Stimulated activated CD4-positive, alpha-beta T cell treated with anti-CD3 and anti-CD28 coated beads, Interleukin-15, amount 100 ng/mL, for 48 hours (primary cell): Measurements from ENCODE around the gene STARD3NL.
A peak's percentile ranks its signal among the peaks of the same experiment; 100 is the strongest.
"Not testable (repeated sequence)": the region's sequence is repeated elsewhere in the genome, so short reads cannot be mapped to it uniquely, and the experiment has no call there.

ENCODE experiments used
- DNase-seq, 2 donors: peaks; one replicate each; pipeline ENCODE4 v3.0.0-alpha.2; 2020; ENCODE audit warnings: low read depth in 2 of 2

Gene STARD3NL

GRCh38 chr7:38222481-38223096 is 44.5 kb downstream of the STARD3NL start:
- DNase-seq = no peak

DNA sequence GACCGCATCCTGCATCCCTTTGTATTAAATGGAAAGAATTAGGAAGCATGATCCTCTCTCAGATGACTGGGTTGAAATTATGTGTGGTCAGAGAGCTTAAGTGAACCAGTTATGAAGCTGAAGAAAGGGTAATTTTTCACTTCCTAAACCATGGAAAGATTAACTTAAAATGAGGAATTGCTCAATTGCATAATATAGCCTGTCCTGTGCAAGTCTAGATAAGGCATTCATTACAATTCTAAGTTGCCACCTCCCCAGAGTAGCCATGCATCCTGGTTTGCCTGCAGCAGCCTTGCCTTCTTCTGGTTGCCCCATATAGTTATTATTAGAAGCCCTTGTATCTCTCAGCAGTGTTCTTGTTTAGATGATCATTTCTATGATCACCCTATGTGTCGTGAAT is 45.3 kb downstream of the STARD3NL start:
- no peak for DNase-seq

DNA sequence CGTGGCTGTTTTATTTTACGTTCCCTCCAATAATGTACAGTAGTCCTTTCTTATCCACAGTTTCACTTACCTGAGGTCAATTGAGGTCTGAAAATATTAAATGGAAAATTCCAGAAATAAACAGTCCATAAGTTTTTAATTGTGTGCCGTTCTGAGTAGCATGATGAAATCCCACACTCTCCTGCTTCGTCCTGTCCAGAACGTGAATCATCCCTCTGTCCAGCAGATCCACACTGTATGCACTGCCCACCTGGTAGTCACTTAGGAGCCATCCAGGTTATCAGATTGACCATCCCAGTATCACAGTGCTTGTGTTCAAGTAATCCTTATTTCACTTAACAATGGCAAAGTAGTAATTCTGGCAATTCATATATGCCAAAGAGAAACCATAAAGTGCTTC is 46.3 kb downstream of the STARD3NL start:
- DNase-seq = no peak

DNA sequence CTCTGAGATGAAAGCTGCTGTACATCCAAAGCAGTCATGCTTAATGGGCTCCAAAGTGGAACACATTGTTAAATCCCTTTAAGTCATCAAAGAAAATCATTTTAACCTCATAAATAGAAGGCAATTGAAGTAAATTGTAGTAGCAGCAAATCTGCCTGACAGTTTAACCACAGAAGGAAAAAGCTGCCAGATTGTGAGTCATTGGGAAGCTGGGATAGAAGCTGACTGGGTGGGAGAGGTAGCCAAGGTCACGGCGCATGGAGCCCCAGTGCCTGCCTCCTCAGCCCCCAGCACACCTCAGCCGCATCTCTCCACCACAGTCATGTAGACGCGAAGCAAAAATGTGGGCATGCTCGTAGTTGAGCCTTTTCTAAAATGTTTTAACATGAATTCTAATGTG is 51.3 kb downstream of the STARD3NL start:
- DNase-seq = no peak

DNA sequence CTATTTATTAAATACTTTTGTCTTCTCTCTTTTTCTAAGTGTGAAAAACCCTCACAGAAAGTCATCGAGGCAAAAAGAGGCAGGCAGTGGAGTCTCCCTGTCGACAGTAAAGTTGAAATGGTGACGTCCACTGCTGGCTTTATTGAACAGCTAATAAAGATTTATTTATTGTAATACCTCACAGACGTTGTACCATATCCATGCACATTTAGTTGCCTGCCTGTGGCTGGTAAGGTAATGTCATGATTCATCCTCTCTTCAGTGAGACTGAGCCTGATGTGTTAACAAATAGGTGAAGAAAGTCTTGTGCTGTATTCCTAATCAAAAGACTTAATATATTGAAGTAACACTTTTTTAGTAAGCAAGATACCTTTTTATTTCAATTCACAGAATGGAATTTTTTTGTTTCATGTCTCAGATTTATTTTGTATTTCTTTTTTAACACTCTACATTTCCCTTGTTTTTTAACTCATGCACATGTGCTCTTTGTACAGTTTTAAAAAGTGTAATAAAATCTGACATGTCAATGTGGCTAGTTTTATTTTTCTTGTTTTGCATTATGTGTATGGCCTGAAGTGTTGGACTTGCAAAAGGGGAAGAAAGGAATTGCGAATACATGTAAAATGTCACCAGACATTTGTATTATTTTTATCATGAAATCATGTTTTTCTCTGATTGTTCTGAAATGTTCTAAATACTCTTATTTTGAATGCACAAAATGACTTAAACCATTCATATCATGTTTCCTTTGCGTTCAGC is 52.0 kb downstream of the STARD3NL start:
- no peak for DNase-seq

DNA sequence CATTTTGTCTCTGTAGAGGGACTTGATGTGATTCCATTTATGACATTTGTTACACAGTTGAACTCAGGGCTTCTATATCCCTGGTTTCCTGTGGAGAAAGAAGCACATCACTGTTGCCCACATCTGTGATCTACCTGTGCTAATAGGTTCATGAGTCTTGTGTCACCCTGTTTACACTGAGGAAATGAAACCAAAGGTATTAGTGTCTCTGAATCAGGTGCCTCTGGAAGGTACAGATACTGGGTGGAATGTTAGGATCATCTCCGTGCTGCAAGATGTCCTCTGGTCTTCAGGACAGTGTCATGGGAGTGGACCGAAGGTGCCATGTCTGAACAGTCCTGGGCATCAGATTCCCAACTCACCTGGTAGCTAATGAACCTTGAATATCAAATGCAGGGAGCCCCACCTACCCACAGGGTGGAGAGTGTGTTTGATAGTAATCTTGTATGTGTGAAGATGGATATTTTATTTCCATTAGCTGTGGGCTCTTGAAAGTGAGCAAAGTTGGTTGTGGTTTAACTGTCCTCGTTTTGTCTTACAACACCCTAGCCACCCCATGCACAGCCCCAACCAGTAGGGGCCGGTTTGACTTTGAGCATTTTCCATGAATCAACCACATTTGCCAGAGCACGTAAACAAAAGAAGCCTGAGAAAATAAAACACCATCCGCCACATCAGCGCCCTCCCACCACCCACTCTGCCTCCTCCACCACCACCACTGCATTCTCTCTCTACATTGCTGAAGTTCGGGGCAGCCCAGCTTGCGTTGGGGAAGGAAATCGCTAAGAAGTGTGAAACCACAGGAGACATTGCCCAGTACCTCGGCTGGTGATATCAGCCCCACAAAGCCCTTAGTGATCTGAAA is 54.7 kb downstream of the STARD3NL start:
- DNase-seq = peak; percentile 53 to 56

DNA sequence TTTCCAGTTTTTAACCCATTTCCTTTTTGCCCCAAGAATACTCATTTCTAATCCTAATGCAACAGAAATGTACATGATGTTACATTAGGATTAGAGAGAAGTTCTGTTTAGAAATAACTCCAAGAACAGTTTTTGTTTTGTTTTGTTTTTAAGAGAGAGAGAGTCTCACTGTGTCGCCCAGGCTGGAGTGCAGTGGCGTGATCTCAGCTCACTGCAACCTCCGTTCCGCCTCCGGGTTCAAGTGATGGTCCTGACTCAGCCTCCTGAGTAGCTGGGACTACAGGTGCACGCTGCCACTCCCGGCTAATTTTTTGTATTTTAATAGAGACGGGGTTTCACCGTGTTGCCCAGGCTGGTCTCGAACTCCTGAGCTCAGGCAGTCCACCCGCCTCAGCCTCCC is 56.7 kb downstream of the STARD3NL start:
- not testable (repeated sequence) for DNase-seq

DNA sequence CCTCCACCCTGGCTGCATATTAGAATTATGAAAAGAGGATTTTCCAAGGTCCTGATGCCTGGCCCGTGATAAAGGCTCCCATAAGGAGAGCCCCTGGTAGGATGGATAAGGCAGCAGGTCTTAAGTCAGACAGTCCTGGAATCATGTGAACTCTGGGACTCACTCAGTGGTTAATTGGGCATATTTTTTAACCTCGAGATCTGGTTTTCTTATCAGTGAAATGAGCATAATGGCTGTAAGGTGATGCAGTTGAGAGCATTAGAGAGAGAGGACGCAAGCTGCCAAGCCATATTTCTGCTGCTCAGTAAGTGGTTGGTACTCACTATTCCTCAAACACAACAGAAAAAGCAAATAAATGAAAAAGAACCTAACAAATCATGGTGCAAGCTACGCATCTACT is 57.6 kb downstream of the STARD3NL start:
- DNase-seq = no peak

- DNase-seq = not testable (repeated sequence)
These were observed 61.1 kb downstream of the STARD3NL start for GRCh38 chr7:38239129-38239528.

DNA sequence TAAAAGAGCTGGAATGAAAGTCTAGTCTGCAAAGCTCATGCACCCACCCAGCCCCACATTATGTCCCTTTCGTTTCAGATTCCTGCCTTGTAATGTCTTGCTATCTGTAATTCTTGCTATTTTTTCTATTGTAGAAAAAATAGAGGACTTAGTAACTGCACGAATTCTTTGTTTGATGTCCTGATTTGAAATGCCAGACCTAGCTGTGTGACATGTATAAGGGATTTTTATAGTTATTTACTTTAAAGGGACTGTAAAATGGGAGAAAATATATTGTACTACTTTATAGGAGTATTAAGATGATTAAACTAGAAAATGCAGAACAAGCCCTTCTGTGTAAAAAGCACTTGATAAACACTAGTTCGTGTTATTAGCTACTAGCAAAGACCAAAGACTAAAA is 63.0 kb downstream of the STARD3NL start:
- DNase-seq = no peak

DNA sequence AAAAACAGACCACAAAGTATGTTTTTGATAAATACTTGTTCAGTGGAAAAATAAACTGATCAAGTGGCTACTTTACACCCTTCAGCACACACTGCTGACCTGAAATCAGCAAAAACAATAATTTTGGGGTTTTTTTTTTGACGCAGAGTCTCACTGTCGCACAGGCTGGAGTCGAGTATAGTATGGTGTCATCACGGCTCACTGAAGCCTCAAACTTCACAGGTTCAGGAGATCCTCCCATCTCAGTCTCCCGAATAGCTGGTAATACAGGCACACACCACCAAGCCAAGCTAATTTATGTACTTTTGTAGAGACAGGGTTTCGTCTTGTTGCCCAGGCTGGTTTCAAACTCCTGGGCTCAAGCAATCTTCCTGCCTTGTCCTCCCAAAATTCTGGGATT is 64.8 kb downstream of the STARD3NL start:
- no peak for DNase-seq

DNA sequence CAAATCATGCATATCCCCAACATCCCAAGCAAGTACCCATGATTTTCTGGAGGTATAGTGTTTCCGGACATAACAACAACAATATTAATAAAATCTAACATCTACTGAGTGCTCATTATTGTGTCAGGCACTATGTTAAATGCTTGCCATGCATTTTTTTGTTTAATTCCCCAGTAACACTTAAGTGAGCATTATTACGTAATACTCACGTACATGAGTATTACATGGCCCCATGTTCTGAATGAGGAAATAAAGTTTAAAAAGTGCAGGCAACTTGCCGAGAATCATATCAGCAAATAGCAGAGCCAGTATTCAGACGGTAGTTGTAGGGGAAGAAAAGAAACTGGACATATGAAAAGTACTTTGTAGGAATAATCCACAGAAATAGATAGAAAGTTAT is 65.3 kb downstream of the STARD3NL start:
- not testable (repeated sequence) for DNase-seq

GRCh38 chr7:38244516-38244915 is 66.5 kb downstream of the STARD3NL start:
- no peak for DNase-seq

GRCh38 chr7:38245409-38245977 is 67.4 kb downstream of the STARD3NL start:
- DNase-seq = no peak

DNA sequence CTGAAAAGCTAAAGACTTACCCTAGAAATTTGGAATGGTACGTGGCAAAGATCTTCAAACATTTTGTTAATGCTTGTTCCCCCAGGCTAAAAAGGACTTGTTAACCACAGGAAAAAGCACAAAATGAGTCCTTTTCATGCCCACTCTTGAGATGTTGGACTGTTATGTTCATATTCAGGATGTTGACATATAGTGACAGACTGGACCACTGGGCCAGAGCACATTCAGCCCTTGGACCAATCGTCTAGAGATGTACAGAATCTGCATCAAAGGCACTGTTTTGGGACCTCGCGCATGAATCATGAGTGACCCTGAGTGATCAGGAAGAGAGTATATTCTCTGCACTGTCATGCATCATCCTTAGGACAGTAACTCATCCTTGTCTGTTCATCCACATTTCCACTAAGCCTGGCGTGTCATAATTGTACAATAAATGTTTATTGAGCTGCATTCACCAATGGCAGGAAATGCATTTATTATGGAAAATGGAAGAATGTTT is 70.1 kb downstream of the STARD3NL start:
- DNase-seq = no peak

GRCh38 chr7:38249849-38250248 is 71.8 kb downstream of the STARD3NL start:
- not testable (repeated sequence) for DNase-seq

- no peak for DNase-seq
These were observed 79.3 kb downstream of the STARD3NL start for GRCh38 chr7:38257350-38257677.

GRCh38 chr7:38259157-38259556 is 81.1 kb downstream of the STARD3NL start:
- not testable (repeated sequence) for DNase-seq

DNA sequence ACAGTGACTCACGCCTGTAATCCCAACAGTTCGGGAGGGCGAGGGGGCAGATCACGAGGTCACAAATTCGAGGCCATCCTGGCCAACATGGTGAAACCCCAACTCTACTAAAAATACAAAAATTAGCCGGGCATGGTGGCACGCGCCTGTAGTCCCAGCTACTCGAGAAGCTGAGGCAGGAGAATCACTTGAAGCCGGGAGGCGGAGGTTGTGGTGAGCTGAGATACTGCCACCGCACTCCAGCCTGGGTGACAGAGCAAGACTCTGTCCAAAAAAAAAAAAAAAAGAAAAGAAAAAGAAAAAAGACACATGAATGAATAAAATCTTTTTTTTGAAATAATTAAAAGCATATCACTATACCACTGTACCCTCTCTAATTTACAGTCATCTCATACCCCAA is 83.6 kb downstream of the STARD3NL start:
- DNase-seq = not testable (repeated sequence)

- DNase-seq = not testable (repeated sequence)
These were observed 84.0 kb downstream of the STARD3NL start for GRCh38 chr7:38262026-38262425.

DNA sequence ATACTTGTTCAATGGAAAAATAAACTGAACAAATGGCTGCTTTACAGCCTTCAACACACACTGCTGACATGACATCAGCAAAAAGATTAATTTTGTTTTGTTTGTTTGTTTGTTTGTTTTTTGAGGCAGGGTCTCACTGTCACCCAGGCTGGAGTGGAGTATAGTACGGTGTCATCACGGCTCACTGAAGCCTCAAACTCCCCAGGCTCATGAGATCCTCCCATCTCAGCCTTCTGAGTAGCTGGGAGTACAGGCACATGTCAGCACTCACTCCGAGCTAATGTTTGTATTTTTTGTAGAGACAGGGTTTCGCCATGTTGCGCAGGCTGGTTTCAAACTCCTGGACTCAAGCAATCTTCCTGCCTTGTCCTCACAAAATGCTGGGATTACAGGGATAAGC is 84.5 kb downstream of the STARD3NL start:
- DNase-seq = no peak

- DNase-seq = not testable (repeated sequence)
These were observed 85.2 kb downstream of the STARD3NL start for GRCh38 chr7:38263274-38263673.
